HEK293 (cell line): Measurements from ENCODE around the gene SYTL5.

Source experiments
- KLF16 ChIP-seq: fragments of 450-650 bp; formaldehyde crosslinking; IDR thresholded peaks from 2 replicates; pipeline ENCODE4 v1.5.1; 2017; ENCODE audit warnings: missing biosample characterization, missing genetic modification characterization
- KLF17 ChIP-seq: fragments of 450-650 bp; formaldehyde crosslinking; IDR thresholded peaks from 2 replicates; pipeline ENCODE4 v1.5.1; 2016; ENCODE audit warnings: missing biosample characterization, missing genetic modification characterization
- PRDM1 ChIP-seq: fragments of 450-650 bp; formaldehyde crosslinking; IDR thresholded peaks from 2 replicates; pipeline ENCODE4; 2016; ENCODE audit warnings: missing biosample characterization, missing genetic modification characterization
- TCF7L2 ChIP-seq: IDR thresholded peaks from 2 replicates; pipeline ENCODE4 v1.6.1; 2011; ENCODE audit warnings: low read depth, mild to moderate bottlenecking, inconsistent platforms, low read length, moderate library complexity, borderline replicate concordance
- ZBTB1 ChIP-seq: fragments of 450-650 bp; formaldehyde crosslinking; IDR thresholded peaks from 2 replicates; pipeline ENCODE4 v1.5.1; 2016; ENCODE audit warnings: missing biosample characterization, missing genetic modification characterization
- ZFP3 ChIP-seq: fragments of 450-650 bp; formaldehyde crosslinking; IDR thresholded peaks from 2 replicates; pipeline ENCODE4 v1.5.1; 2016; ENCODE audit warnings: low read depth, missing biosample characterization, missing genetic modification characterization
- ZNF24 ChIP-seq: fragments of 450-650 bp; formaldehyde crosslinking; IDR thresholded peaks from 2 replicates; pipeline ENCODE4 v1.5.1; 2016; ENCODE audit warnings: missing biosample characterization, missing genetic modification characterization
- ZNF280D ChIP-seq: fragments of 450-650 bp; formaldehyde crosslinking; IDR thresholded peaks from 2 replicates; pipeline ENCODE4 v1.5.1; 2016; ENCODE audit warnings: missing biosample characterization, missing genetic modification characterization
- ZNF302 ChIP-seq: fragments of 450-650 bp; formaldehyde crosslinking; IDR thresholded peaks from 2 replicates; pipeline ENCODE4 v1.5.1; 2016; ENCODE audit warnings: missing biosample characterization, missing genetic modification characterization, low read depth
- ZNF561 ChIP-seq: fragments of 450-650 bp; IDR thresholded peaks from 2 replicates; pipeline ENCODE4 v1.5.1; 2018; ENCODE audit warnings: missing biosample characterization, missing genetic modification characterization, borderline replicate concordance
- ZNF639 ChIP-seq: fragments of 450-650 bp; formaldehyde crosslinking; IDR thresholded peaks from 2 replicates; pipeline ENCODE4 v1.5.1; 2016; ENCODE audit warnings: missing biosample characterization, missing genetic modification characterization
- ZSCAN30 ChIP-seq: fragments of 450-650 bp; IDR thresholded peaks from 2 replicates; pipeline ENCODE4 v1.5.1; 2018; ENCODE audit warnings: missing biosample characterization, mild to moderate bottlenecking, missing genetic modification characterization, moderate library complexity
- TF ChIP-seq, protein P1 (sequence below): fragments of 450-650 bp; formaldehyde crosslinking; IDR thresholded peaks from 2 replicates; pipeline ENCODE4 v1.5.1; 2016; ENCODE audit warnings: missing biosample characterization, missing genetic modification characterization
- TF ChIP-seq, protein P2 (sequence below): fragments of 450-650 bp; formaldehyde crosslinking; IDR thresholded peaks from 2 replicates; pipeline ENCODE4 v1.5.1; 2016; ENCODE audit warnings: missing biosample characterization, missing genetic modification characterization

GRCh38 chrX:38154340-38154739, 148.0 kb downstream of the SYTL5 start:
- no peak for TF ChIP-seq ZNF280D (tag by site-specific recombination)
- TF ChIP-seq, protein P1, sequence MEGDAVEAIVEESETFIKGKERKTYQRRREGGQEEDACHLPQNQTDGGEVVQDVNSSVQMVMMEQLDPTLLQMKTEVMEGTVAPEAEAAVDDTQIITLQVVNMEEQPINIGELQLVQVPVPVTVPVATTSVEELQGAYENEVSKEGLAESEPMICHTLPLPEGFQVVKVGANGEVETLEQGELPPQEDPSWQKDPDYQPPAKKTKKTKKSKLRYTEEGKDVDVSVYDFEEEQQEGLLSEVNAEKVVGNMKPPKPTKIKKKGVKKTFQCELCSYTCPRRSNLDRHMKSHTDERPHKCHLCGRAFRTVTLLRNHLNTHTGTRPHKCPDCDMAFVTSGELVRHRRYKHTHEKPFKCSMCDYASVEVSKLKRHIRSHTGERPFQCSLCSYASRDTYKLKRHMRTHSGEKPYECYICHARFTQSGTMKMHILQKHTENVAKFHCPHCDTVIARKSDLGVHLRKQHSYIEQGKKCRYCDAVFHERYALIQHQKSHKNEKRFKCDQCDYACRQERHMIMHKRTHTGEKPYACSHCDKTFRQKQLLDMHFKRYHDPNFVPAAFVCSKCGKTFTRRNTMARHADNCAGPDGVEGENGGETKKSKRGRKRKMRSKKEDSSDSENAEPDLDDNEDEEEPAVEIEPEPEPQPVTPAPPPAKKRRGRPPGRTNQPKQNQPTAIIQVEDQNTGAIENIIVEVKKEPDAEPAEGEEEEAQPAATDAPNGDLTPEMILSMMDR (tag by site-specific recombination) = no peak
- no peak for TF ChIP-seq ZFP3 (tag by site-specific recombination)
- TF ChIP-seq ZNF561 (tag by site-specific recombination) = no peak
- no peak for TF ChIP-seq ZNF302 (tag by site-specific recombination)
- no peak for TF ChIP-seq ZSCAN30 (tag by site-specific recombination)
- TF ChIP-seq PRDM1 (tag by site-specific recombination) = no peak
- TF ChIP-seq KLF16 = no peak
- TF ChIP-seq, protein P2, sequence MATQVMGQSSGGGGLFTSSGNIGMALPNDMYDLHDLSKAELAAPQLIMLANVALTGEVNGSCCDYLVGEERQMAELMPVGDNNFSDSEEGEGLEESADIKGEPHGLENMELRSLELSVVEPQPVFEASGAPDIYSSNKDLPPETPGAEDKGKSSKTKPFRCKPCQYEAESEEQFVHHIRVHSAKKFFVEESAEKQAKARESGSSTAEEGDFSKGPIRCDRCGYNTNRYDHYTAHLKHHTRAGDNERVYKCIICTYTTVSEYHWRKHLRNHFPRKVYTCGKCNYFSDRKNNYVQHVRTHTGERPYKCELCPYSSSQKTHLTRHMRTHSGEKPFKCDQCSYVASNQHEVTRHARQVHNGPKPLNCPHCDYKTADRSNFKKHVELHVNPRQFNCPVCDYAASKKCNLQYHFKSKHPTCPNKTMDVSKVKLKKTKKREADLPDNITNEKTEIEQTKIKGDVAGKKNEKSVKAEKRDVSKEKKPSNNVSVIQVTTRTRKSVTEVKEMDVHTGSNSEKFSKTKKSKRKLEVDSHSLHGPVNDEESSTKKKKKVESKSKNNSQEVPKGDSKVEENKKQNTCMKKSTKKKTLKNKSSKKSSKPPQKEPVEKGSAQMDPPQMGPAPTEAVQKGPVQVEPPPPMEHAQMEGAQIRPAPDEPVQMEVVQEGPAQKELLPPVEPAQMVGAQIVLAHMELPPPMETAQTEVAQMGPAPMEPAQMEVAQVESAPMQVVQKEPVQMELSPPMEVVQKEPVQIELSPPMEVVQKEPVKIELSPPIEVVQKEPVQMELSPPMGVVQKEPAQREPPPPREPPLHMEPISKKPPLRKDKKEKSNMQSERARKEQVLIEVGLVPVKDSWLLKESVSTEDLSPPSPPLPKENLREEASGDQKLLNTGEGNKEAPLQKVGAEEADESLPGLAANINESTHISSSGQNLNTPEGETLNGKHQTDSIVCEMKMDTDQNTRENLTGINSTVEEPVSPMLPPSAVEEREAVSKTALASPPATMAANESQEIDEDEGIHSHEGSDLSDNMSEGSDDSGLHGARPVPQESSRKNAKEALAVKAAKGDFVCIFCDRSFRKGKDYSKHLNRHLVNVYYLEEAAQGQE = no peak
- no peak for TF ChIP-seq TCF7L2
- no peak for TF ChIP-seq ZNF639 (tag by site-specific recombination)
- no peak for TF ChIP-seq KLF17
- TF ChIP-seq ZNF24 (tag by site-specific recombination) = no peak
- no peak for TF ChIP-seq ZBTB1 (tag by site-specific recombination)
